ENCODE measurements around the gene MIGA2.
"Not testable (repeated sequence)": the region's sequence is repeated elsewhere in the genome, so short reads cannot be mapped to it uniquely, and the experiment has no call there.

Gene MIGA2, protein sequence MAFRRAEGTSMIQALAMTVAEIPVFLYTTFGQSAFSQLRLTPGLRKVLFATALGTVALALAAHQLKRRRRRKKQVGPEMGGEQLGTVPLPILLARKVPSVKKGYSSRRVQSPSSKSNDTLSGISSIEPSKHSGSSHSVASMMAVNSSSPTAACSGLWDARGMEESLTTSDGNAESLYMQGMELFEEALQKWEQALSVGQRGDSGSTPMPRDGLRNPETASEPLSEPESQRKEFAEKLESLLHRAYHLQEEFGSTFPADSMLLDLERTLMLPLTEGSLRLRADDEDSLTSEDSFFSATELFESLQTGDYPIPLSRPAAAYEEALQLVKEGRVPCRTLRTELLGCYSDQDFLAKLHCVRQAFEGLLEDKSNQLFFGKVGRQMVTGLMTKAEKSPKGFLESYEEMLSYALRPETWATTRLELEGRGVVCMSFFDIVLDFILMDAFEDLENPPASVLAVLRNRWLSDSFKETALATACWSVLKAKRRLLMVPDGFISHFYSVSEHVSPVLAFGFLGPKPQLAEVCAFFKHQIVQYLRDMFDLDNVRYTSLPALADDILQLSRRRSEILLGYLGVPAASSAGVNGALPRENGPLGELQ

DNA sequence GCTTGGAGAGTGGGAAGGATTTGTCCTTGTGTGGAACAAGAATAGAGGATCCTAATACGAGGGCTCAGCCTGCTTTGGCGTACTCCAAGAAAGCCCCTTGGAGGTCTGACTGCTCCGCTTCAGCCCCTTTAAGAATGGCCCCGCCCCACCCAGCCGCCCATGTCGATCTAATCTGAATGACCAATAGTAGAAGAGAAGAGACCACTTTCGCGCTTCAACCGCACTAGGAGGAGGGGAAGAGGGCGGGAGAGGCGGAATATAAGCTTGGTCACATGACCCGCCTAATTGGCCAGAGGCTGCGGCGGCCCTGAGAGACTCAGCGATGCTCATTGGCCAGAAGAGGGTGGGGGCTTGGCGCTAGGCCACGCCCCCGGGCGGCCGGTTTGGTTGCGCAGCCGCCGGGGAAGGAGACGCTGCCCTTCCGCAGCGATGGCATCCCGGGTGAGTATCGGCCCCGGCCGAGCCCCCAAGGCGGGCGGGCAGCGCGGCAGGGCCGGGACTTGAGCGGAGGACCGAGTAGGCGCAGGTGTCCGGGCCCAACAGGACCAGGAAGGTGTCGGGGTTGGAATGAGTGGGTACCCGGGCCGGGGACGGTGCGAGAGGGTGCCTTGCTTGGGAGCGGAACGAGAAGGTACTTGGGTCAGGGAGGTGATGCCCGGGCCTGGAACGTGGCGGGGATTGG is at the start of gene MIGA2:
MIGA2 (plus strand) TSS at position 386 of the 682 bp plus-strand sequence. CDS start 3,969 bp downstream, outside the sequence.
- DNase-seq = peak; percentile 97

GRCh38 chr9:128986671-128987070 is 49.8 kb upstream of the MIGA2 start:
- DNase-seq = no peak

GRCh38 chr9:128987805-128988204 is 48.6 kb upstream of the MIGA2 start:
- no peak for DNase-seq

DNA sequence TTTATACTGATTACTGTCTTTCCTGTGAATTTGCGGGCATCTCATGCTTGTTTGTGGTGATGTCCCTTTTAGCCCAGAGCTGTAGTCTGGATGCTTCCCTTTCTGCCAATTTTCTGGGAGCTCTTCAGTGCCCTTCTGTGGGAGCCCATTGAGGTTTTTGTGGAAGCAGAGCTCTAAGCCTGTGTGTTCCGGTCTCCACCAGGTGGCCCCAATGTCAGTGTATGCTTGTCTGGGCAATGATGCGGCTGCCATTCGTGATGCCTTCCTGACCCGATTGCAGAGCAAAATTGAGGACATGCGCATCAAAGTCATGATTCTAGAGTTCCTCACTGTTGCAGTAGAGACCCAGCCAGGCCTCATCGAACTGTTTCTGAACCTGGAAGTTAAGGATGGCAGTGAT is 43.4 kb upstream of the MIGA2 start:
- no peak for DNase-seq

GRCh38 chr9:128995791-128996190 is 40.6 kb upstream of the MIGA2 start:
- no peak for DNase-seq

GRCh38 chr9:128998462-128998861 is 38.0 kb upstream of the MIGA2 start:
- DNase-seq = no peak

DNA sequence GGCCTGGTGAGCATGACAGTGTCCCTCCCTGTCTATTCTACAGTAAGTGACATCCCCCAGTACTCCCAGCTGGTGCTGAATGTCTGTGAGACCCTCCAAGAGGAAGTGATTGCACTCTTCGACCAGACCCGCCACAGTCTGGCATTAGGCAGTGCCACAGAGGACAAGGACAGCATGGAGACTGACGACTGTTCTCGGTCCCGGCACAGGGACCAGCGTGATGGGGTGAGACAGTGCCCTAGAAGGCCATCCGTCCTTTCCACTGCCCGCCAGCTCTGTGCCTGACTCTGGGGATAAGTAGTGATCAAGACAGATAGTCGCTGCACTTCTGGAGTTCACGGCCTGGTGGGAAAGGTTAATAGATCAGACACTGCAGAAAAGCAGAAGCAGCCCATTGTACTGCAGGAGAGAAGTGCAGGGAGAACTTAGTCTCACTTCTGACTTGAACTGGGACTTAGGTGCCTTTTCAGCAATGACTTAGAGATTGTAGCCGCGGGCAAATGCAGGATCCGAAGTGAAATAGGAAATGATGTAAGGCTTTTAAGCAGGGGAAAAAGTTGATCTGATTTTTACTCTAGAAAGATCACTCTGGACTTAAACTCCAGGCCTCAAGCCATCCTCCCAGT is 36.7 kb upstream of the MIGA2 start:
- no peak for DNase-seq

DNA sequence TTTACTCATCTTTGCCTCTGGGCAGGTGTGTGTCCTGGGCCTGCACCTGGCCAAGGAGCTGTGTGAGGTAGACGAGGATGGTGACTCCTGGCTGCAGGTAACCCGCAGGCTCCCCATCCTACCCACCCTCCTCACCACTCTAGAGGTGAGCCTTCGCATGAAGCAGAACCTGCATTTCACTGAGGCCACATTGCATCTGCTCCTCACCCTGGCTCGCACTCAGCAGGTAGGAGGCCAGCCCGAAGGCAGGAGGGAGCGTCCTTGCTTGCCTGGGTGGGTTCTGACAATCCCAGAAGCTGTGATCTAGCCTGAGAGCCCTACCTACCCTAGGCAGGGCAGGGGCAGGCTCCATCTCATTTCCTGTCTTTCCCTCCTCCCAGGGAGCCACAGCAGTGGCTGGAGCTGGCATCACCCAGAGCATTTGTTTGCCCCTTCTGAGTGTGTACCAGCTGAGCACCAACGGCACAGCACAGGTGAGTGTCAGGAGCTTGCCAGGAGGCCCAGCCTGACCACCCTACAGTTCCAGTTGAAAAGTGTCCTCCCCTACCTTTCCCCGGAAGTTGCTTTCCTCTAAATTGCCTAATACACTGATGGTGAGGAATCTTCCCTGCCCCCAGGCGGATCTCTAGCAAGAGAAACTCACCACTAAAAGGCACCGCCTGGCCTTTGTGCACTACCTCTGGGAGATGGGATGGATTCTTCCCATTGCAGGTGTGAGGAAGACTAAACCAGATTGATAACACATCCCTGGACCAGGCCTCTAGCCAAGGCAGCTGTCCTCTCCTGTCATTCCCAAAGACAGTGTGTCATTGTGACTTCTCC is 34.7 kb upstream of the MIGA2 start:
- DNase-seq = no peak

DNA sequence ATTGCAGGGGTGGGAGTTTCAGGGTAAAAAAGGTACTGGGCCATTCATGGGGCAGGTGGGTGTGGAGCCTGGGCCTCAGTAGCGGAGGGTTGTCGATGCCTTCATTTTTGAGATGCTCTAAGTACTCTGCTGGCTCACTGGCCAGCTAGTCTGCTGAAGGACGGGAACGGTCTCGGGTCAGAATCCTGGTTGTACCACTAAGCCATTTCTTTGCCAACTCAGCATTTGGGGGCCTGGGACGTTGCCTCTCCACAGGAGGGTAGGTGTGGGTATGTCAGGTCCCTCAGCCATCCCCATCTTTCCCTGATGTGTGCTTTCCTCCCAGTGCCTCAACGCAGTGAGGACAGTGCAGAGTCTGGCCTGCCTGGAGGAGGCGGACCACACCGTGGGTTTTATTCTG is 33.4 kb upstream of the MIGA2 start:
- DNase-seq = no peak

DNA sequence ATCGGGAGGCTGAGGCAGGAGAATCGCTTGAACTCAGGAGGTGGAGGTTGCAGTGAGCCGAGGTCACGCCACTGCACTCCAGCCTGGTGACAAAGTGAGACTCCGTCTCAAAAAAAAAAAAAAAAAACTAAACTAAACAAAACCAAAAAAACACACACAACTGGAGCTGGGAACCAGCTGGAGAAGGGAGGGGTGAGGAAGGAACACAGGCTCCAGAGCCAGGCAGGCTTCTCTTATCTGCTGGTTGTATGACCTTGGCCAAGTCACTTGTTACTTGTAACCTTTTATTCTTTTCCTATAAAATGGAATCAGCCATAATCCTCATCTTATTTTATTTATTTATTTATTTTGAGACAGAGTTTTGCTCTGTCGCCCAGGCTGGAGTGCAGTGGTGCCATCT is 32.3 kb upstream of the MIGA2 start:
- DNase-seq = not testable (repeated sequence)

GRCh38 chr9:129005336-129005997 is 31.0 kb upstream of the MIGA2 start:
- DNase-seq = no peak

DNA sequence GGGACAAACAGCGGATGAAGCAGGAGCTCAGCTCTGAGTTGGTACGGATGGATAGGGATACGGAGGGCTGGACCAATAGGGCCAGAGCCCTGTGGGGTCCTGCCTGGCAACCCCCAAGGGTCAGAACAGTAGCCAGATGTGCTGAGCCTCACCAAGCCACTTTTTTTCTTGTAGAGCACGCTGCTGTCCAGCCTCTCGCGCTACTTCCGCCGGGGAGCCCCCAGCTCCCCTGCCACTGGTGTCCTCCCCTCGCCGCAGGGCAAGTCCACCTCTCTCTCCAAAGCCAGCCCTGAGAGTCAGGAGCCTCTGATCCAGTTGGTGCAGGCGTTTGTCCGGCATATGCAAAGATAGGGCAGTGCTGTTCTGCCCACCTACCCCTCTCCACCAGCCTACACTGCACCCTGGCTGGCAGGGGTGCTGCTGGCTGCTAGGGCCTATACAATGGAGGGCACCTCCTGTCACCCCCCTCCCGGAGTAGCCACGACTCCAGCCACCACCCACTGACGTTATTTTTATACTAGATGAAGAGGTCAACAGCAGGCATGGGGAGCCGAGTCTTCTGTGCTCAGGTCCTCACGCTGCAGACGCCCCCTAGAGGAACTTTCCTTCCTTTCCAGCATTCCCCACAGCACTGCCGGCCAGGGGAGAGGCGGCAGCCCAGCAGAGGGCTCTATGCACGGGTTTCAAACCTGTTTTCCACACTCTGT is 29.9 kb upstream of the MIGA2 start:
- DNase-seq = peak; percentile 78

GRCh38 chr9:129007035-129007765 is 29.2 kb upstream of the MIGA2 start:
- no peak for DNase-seq

DNA sequence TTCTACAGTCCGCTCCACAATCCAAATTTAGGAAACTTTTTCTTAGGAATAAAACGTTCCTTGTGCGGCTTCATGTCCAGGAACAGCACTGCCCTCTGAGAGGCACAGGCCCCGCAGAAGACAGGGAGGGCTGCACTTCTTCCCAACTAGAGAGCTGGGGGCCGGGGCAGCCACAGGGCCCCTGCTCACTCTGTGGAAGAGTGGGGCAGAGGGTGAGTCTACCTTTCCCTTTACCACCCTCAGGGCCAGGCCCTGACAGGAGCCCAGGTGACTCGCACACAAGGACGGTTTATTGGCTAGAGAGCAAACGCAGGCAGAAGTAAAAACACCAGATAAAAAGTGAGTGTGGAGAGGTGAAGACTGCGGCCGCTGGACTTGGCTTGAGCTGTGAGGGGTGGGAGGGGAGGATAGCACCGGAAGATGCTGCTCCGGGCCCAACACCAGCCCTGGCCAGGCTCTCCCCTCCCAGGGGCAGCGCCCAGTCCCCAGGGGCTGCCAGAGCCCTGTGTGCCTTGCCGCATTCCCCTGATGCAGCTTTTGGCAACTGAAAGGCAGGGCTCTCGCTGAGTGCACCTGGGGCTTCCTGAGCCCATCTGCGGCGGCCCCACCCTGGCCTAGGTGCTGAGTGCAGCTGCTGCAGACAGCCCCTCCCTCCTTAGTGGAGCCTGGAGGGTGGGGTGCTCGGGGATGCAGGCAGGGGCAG is 28.5 kb upstream of the MIGA2 start:
- no peak for DNase-seq

DNA sequence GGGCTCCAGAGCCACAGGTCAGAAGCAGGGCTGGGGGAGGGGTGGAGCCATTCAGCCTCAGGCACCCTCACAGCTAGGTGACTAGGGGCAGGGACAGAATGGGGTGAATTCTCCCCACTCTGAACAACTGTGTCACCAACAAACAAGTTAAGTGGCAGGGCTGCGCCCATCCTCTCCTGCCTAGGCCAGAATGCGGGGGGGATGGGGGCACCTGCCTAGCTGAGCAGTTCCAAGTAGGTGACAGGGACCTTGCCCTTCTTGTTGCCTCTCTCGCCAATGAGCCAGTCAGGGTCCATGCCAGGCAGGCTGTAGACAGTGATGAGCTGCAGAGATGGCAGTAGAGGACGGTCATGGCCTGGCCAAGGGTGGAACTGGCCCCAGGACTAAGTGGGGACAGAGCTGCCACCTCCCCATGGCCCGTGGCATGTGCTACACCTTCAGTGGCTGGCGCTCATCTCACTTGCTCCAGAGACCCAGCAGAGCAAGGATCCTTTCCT is 27.9 kb upstream of the MIGA2 start:
- no peak for DNase-seq

DNA sequence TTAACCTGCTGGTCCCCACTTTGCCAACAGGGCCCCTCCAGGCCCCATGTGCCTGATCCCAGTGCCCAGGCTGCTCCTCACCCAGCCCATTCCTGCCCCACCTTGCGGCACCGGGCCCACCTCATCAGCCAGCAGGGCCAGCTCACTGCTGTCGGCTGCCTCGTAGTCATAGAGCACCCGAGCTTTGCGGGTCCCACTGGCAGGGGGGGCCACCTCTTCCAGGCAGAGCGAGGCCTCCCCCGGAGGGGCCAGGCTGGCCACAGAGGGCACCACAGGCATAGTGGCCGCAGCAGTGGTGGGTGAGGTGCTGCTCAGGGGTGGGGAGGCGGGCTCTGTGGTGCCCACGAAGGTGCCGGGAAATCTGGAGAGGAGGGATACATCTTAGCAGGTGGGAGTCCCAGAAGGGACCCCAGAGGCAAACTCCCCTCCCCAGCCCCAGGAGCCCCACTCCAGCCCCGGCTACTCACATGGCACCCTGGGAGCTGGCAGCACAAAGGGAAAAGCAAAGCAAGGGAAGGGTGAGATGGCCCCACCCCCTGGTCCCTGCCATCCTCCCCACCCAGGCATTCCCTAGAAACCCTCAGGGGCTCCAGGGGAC is 27.3 kb upstream of the MIGA2 start:
- no peak for DNase-seq

DNA sequence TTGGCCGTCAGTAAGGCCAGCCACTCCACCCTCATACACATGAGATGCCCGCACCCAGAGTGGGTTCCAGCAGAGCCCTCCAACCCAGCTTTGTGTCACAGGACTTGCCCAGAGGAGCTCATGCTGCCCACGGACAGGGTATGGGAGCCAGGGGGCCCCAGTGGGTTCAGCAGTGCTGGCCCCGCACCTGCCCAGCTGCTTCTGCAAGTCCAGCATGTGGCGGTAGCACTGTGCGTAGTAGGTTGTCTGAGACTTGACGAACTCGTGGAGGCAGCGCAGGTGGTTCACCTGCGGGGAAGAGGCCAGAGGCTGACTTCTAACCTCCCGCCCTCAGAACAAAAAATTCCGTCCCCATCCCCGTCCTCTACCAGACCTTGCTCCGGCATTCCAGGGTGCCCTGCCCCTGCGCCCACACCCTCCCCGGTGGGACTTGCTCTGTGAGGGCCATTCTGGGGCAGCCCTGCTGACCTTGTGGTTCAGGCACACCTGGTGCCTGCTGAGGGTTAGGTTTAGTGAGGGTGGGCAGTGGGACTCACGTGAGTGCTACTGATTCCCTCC is 26.8 kb upstream of the MIGA2 start:
- no peak for DNase-seq

GRCh38 chr9:129010267-129010975 is 26.0 kb upstream of the MIGA2 start:
- no peak for DNase-seq
